Right ventricle myocardium superior (tissue), 1 donor: Measurements from ENCODE around the gene MBL2. TPM values are rescaled to one million over a fixed set of nuclear protein-coding genes. Genes with fewer than 3 reads are reported as not detected.

Source experiments
- ATAC-seq: fragments of 200-7000 bp; cut with Tn5 transposase; one replicate; pipeline ENCODE4 v1.9.1; 2020; ENCODE audit warnings: mild to moderate bottlenecking; ENCODE audit not compliant: poor library complexity
- DNase-seq: peaks from one replicate; pipeline ENCODE4 v3.0.0-alpha.2; 2020
- intact Hi-C: fragments of 100-400 bp; cut with DNase I; formaldehyde crosslinking; loops from one replicate; pipeline ENCODE4 v1.11.2; 2022
- total RNA-seq: library from RNA; stranded (reverse); fragmentation: NEBNext Ultra II Directional; extraction: Animal tissue kit (Norgen Biotek cat#: 25700); gene quantifications from one replicate; pipeline ENCODE4 v1.2.1, GENCODE V29; 2021
- donor health status: DM: no; HTN: yes; CAD: no; lungs with severe emphysema.

Gene MBL2
- total RNA-seq, 1 donor from 2014 or later = not detected

DNA sequence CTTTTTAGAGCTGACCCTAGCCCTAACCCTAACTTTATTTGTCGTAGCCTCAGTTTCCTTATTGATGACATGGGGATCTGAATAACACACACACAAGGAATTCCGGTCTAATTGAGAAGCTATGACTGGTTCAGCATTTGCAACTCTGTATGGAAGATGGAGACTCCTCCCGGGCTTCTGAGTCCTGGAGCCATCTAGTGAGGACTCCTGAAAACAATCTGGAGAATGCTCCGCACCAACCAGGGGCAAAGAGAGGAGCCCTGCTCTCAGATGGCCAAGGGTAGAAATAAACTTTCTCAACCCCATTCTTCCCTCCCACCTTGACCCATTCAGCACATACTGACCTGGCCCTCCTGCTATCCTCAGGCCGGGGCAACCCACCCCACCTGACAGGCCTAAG, 26.4 kb downstream of the MBL2 start:
- ATAC-seq (no peak), DNase-seq (no peak)
- intact Hi-C loops = no loop called here

GRCh38 chr10:52744057-52744805, 28.4 kb downstream of the MBL2 start:
- no peak for ATAC-seq
- intact Hi-C loops = loop anchor here (5.0 kb wide), 1 partner anchor 33 kb away; no protein-coding TSS in a partner anchor
- no peak for DNase-seq

- intact Hi-C loops = loop anchor here (5.0 kb wide), 1 partner anchor 35 kb away; no protein-coding TSS in a partner anchor
- ATAC-seq = no peak
- no peak for DNase-seq
Observed at GRCh38 chr10:52742731-52743130, 29.9 kb downstream of the MBL2 start.

DNA sequence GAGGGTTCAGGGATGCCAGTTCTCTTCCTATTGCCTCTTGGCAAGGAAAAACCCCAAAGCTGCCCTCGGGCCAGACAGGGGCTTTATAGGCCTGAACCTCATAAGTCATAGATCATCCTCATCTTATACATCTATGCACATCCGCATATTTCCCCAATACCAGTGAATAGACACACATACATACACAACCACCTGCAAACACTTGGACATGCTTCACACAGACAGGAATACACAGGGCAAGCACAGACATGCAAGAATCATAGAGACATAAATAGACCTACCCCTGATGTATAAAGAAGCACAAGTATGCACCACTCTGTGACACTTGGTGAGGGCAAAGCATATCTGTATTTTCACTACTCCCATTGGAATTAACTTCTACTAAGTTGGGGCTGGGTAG, 30.7 kb downstream of the MBL2 start:
- no peak for DNase-seq
- intact Hi-C loops = loop anchor here (5.0 kb wide), 1 partner anchor 35 kb away; no protein-coding TSS in a partner anchor
- ATAC-seq = no peak

DNA sequence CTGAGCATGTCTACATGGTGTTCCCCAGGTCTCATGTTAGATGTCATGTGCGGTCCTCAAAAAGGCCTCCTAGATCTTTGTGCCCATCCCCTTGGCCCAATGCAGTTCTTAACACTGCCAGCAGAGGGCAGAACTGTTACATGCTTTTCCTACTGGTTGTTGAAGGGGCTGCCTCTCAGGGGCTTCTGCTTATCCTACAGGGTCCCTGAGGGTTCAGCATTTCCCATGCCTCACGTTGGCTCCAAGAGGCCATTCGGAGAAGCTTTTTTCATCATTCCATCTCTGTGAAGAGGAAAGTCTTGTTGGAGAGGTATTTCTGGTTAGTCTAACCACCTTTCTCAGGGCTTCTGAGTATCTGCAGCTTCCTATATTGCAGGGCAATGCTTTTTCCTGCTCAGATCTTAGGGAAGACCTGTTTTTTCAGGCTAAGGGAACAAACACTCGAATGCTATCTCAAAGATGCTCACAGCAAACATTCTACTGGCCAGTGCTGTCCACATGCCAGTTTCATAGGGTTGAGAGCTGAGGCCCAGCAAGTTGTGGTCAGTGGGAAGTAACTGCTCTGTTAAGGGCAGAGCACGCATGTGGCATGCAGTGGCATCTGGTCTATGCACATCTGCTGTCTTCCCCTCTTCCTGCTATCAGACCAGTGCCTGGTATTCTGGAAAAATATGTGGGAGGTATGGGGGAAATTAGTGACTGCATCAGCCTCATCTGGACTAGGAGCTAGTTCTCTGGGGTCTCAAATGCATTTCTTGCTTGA, 31.5 kb downstream of the MBL2 start:
- no peak for DNase-seq
- intact Hi-C loops = loop anchor here (5.0 kb wide), 1 partner anchor 36 kb away; no protein-coding TSS in a partner anchor
- peak; percentile 46 for ATAC-seq

- ATAC-seq (no peak), DNase-seq (no peak)
- intact Hi-C loops = loop anchor here (5.0 kb wide), 1 partner anchor 37 kb away; no protein-coding TSS in a partner anchor
Observed at GRCh38 chr10:52740155-52740549, 32.4 kb downstream of the MBL2 start.

- no peak for DNase-seq
- no peak for ATAC-seq
- intact Hi-C loops = loop anchor here (5.0 kb wide), 1 partner anchor 38 kb away; no protein-coding TSS in a partner anchor
Observed at GRCh38 chr10:52739380-52740154, 33.0 kb downstream of the MBL2 start.

DNA sequence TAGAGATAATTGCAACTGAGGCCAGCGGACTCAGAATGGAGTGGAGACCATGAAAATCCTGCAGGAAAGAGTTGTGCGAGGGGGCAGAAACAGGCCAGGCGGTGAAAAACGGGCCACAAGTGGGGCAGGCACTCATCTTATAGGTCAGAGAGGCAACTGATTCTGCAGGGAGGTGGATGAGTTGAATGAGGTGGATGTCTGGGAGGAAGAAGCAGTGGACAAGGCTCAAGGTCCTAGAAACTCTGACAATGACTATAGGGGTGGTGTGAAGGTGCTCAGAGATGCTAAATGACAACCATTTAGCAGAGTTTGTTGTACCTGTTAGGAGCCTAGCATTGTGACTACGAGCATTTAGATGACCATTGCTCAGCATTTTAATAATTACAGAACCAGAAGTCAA, 33.6 kb downstream of the MBL2 start:
- no peak for ATAC-seq
- intact Hi-C loops = no loop called here
- DNase-seq = no peak

DNA sequence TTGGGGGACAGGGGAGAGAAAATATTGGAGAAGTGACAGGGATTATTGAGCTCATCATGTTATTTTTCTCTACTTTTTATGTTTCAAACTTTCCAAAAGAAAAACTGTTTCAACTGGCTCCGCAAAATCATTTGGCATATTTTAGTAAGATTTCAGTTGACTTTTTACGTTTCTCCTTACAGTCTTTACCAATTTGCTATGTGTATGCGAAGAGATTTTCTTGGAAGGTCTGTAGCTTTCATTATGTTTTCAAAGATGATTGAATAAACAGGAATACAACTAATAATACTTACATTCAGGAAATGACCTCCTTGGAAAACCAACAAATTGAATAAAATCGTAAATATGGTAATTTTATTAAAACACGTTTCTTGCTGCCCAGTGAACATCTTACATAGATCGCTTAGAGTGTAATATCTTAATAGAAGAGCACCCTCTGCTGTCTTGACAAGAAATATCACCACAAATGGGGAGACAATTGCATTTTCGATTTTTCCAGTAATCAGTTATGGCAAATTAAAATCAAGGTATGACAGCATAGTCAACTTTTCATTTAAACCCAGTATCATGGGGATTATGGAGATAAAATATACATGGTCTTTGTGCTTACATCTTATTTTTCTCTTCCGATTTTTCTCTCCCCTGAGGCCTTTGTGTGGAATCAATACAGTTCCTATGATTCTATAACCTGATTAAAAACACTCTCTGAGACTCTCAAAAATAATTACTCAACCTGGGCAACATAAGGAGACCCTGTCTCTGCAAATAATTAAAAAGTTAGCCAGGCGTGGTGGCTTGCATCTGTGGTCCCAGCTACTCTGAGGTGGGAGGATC, 43.1 kb downstream of the MBL2 start:
- ATAC-seq (peak; percentile 64), DNase-seq (no peak)
- intact Hi-C loops = loop anchor here (2.0 kb wide), 1 partner anchor 85 kb away; no protein-coding TSS in a partner anchor

GRCh38 chr10:52720018-52720417, 52.6 kb downstream of the MBL2 start:
- intact Hi-C loops = no loop called here
- no peak for DNase-seq
- ATAC-seq = no peak
